ENCODE measurements around the gene TNRC18.

The TNRC18 gene

DNA sequence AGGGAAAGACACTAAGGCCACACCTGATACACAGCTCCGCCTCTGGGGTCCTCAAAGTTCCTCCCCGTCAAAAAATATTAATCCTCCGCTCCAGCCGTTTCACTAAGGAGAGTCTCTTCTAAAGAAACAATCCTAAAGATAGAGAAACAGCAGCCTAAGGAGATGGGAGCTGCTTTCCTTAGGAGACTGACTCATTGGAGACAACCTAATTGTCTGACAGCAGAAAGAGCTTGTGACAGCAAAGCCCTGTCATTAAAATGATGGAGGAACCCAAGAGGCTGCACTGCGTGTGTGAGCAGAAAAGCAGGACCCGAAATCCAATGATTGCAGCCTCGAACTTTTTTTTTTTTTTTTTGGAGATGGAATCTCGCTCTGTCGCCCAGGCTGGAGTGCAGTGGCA is 44.0 kb upstream of the TNRC18 start:
- DNase-seq (ENCODE audit: insufficient read length, low spot score), result no peak
- no peak for FAIRE-seq
- TF ChIP-seq, protein P1, sequence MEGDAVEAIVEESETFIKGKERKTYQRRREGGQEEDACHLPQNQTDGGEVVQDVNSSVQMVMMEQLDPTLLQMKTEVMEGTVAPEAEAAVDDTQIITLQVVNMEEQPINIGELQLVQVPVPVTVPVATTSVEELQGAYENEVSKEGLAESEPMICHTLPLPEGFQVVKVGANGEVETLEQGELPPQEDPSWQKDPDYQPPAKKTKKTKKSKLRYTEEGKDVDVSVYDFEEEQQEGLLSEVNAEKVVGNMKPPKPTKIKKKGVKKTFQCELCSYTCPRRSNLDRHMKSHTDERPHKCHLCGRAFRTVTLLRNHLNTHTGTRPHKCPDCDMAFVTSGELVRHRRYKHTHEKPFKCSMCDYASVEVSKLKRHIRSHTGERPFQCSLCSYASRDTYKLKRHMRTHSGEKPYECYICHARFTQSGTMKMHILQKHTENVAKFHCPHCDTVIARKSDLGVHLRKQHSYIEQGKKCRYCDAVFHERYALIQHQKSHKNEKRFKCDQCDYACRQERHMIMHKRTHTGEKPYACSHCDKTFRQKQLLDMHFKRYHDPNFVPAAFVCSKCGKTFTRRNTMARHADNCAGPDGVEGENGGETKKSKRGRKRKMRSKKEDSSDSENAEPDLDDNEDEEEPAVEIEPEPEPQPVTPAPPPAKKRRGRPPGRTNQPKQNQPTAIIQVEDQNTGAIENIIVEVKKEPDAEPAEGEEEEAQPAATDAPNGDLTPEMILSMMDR (IDR thresholded peaks at IDR 0.05; ENCODE audit: insufficient read depth, missing control alignments), result no peak

DNA sequence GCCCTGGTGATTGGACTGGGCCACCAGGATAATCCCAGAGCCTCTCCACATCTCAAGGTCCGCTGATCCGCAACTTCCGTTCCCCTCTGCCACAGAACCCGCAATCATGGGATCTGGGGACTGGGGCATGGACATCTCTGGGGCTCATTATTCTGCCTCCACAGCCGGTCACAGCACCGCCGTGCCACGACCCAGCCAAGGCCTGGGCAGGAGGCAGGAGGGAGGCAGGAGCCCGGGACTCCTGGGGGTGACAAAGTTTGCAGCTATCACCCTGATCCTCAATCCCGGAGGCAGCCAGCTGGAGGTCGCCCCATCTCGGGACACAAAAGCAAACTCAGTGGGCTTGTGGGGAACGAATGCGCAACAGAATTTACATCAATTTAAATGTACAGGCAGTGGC is 42.9 kb upstream of the TNRC18 start:
- FAIRE-seq (no peak), DNase-seq (ENCODE audit: insufficient read length, low spot score) (no peak)
- TF ChIP-seq, protein P1 (IDR thresholded peaks at IDR 0.05; ENCODE audit: insufficient read depth, missing control alignments), result no peak

DNA sequence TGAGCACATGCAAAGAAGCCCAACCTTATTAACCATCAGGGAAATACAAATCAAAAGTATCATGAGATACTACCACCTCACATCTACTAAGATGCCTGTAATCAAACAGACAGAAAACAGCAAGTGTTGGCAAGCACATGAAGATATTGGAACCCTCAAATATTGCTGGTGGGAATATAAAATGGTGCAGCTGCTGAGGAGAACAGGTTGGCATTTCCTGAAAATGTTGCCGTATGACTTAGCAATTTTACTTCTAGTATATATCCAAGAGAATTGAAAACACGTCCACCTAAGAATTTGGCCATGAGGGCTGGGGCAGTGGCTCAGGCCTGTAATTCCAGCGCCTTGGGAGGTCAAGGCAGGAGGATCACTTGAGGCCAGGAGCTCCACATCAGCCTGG is 39.4 kb upstream of the TNRC18 start:
- FAIRE-seq (no peak), DNase-seq (ENCODE audit: insufficient read length, low spot score) (no peak)
- TF ChIP-seq, protein P1 (IDR thresholded peaks at IDR 0.05; ENCODE audit: insufficient read depth, missing control alignments), result no peak

DNA sequence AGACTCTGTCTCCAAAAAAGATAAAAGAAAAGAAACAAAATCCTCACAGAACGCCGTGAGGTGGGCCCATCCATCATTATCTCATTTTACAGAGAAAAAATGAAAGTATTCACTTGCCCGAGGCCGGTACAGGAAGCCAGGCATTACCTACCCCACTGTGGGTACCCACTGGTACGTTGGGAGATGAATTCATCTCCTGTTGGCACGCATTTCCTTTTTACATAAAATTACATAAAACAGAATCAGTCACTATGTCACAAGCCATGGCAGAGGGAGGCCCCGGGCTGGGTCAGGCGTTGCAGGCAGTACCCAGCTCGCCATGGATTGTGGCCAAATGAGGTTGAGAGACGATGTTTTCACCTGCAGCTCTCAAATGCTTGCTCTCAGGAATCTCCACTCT is 38.6 kb upstream of the TNRC18 start:
- TF ChIP-seq, protein P1 (IDR thresholded peaks at IDR 0.05; ENCODE audit: insufficient read depth, missing control alignments), result no peak
- DNase-seq (ENCODE audit: insufficient read length, low spot score) (no peak), FAIRE-seq (no peak)

DNA sequence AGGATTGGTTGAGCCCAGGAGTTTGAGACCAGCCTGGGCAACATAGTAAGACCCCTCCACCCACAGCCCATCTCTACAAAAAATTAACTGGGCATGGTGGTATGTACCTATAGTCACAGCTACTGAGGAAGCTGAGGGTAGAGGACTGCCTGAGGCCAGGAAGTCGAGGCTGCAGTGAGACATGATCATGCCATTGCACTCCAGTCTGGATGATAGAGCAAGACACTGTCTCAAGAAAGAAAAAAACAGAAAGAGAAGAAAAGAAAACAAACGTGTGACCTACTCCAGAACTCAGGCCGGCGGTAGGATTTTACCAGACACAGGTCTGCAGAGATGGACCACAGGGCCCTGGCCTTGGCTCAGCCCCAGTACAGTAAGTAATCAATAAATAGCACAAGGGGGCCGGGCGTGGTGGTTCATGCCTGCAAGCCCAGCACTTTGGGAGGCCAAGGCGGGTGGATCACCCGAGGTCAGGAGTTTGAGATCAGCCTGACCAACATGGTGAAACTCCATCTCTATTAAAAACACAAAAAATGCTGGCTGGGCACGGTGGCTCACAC is 35.4 kb upstream of the TNRC18 start:
- DNase-seq (ENCODE audit: insufficient read length, low spot score) (no peak), FAIRE-seq (no peak)
- TF ChIP-seq, protein P1 (IDR thresholded peaks at IDR 0.05; ENCODE audit: insufficient read depth, missing control alignments), result no peak

DNA sequence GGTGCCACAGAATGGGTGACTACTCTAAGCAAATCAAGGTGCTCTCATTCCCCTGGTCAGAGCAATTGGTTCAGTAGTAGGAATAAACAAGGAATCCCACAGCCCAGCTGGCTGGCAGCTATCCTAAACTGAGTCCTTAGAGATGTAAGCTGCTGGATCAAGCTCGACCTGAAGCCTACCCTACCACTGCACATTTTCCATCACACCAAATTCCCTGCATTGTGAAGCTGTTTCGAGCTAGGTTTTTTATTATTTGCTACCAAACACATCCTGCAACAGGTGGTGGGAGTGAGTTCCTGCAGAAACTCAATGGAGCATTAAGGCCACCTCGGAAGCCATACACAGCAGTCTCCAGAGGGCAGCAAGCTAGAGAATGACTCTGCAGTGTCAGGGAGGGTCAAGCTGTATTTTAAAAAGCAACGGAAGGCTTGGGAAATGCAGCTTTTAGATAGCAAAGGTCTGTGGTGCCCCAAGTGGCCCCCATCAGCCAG is 33.7 kb upstream of the TNRC18 start:
- TF ChIP-seq, protein P1 (IDR thresholded peaks at IDR 0.05; ENCODE audit: insufficient read depth, missing control alignments), result no peak
- DNase-seq (ENCODE audit: insufficient read length, low spot score) (no peak), FAIRE-seq (no peak)

DNA sequence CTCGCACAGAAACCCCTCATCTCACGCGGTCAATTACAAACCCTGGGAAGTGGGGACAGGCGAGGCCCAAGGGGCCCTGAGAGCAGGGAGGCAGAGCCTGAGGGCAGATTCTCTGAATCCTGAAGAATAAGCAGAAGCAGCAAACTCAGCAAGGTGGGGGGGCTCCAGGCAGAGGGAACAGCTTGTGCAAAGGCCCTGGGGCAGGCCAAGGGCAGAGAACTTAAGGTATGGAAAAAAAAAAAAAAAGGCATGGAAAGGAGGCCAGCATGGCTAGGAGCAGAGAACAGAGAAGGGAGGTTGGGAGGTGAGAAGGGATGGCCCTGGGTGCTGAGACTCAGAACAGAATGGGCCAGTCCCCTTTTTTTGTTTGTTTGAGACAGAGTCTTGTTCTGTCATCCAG is 32.8 kb upstream of the TNRC18 start:
- TF ChIP-seq, protein P1 (IDR thresholded peaks at IDR 0.05; ENCODE audit: insufficient read depth, missing control alignments), result no peak
- FAIRE-seq (no peak), DNase-seq (ENCODE audit: insufficient read length, low spot score) (no peak)
